GDM1 (cell line): ENCODE data around the gene GSE1.

Source experiments
- DNase-seq: peaks from one replicate; lab custom pipeline; 2025; lab: John Stamatoyannopoulos, UW

Gene GSE1

DNA sequence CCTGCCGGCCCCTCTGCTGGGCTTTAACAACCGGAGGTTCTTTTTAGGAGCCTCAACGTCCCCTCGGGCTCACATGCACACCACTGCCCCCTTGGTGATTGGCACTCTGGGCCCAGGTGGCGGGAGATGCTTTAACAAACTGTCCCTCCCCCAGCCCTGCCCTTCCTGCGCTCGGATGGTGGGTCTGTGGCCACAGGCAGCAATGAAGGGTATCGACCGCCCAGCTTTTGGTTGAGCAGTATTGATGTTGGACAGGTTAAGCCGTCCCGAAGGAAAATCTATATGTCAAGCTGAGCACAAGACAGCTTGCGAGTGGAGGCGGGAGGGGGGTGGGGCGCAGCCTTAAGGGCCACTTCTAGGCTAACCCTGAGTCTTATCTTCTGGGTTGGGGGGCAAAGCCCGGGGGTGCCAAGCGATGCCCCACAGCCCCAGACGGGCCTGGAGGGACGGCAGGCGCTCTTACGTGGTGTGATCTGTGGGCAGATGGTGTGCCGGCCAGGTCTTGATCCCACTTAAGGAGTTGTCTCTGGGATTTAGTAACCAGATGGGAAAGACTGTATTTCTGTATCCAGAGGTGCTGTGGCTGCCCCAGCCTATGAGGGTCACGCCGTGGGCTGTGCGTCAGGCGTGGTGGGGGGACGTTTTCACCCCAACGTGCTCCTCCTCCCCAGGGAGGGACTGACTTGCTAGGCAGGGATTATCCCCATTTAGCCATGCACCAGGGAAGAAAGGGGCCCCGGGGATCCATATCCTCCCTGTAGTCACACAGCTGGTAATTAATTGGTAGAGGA lies 6.2 kb downstream of the GSE1 start:
- DNase-seq = no peak

DNA sequence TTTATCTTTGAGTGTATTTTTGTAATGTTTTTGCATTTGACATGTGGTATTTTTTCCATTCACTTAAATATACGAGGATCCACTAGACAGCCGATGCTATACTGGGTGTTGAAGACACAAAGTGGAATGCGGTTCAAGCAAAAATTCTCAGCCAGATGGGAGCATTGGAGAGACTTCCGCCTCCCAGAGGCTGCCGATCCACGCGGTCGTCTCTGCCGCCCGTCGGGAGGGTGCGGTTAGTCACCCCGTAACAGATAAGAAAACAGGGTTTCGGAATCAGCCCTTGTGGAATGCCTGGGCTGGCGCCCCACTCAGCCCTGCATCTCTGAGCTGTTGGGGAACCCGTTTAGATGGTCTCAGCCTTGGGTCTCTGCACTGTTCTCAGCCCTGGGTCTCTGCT lies 7.3 kb downstream of the GSE1 start:
- DNase-seq = no peak

DNA sequence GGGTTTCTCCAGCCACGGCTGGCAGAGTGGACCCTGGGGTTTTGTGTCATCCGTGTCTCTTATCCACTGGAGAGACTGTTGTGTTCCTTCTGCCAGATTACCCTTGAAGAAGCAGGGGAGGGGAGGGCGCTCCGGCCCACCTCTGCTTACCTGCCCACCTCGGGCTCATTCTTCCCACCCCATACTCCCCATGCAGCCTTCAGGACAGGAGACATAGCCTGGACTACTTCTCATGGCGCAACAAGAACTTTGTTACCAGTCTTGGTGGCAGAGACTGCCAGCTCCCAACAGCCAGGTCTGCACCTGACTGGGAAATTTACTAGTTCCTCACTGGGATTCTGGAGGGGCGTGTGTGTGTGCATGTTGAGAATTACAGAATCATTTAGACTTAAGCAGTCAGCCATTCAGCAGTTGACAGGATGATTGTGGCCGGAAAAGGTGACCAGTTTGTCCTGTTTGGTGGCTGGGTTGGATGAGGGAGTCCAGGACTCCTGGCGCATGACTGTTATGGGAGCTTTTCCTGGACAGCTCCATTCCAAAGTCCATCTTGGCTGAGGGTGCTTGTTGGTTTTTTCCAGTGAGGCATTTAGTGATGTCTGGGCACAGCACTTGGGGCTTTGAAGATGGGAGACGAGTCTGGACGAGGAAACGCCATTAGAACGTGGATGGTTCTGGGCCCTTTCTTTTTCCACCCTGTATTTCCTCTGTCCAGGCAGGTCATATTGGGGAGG lies 8.7 kb downstream of the GSE1 start:
- DNase-seq = no peak

DNA sequence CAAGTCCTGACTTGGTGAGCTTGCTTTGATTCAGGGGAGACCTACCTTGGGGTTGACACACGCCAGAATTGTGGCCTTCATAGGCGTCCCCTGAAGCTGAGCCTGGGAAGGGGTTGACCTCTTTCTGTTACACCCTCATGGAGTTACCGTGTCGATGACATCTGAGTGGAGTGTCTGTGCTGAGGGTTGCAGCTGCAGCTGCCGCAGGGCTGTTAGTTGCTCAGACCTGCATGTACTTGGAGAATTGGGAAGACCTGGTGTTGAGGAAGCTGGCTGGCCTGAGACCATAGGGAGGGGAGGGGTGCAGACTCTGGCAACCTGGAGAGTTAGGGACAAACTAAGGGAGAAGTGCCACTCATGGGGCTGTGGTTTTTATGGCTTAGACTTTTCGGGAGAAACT lies 9.6 kb downstream of the GSE1 start:
- no peak for DNase-seq

DNA sequence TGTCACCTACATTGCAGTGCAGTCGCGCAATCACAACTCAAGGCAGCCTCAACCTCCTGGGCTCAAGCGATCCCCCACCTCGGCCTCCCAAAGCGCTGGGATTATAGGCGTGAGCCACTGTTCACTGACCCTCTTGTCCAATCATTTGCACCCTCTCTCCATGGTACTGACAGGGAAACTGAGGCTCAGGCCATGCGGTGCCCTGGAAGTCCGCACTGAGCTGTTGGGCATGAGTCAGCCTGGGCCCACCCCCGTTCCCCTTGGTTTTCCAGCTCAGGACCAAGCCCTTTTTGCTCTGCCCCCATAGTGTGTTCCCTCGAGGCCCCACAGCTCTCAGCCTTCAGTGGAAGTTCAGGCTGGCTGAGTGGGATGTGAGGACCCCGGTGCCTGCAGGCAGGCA lies 10.1 kb downstream of the GSE1 start:
- no peak for DNase-seq

DNA sequence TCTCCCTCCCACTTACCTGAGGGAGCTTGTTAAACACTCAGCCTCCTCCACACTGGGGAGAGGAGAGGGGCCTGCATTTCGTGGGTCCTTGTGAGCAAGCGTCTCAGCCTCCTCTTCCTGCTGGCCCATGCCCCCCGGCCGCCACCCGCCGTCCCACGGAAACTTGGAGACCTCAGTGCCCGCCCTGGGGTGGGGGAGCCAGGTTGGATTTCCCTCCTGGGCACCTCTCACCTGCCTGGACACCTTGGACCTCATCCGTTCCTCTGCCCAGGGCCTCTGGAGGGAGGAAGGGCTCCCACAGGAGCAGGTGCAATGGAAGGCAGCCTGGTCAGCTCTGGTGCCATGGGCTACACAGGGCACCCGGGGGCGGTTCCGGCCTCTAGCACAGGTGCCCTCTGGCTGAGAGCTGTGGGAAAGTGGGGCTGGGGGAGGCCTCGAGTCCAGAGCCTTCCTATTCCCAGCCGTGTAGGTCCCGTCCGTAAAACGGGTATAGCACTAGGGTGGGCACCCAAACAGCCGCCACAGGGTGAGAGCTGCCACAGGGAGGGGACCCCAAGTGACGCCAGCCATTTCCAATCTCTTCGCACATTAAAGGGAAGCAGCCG lies 11.0 kb downstream of the GSE1 start:
- DNase-seq = no peak

DNA sequence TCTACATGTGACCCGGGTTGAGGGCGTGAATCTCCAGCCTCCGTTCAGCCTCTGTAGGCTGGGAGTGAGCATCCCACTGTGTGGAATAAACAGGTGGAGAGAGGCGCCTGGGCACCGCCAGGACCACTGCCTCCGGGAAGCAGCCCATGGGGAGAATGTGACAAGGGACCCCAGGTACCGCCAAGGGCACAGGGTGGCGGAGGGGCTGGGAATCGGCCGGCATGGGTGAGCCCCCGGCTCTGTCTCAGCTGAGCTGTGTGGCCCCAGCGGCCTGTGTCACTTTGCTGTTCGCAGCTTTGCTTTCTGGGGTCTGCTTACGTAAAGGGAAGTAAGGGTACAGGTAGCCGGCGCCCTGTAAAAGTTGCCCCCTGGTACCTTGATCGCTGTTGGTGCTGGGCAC lies 11.5 kb downstream of the GSE1 start:
- no peak for DNase-seq

DNA sequence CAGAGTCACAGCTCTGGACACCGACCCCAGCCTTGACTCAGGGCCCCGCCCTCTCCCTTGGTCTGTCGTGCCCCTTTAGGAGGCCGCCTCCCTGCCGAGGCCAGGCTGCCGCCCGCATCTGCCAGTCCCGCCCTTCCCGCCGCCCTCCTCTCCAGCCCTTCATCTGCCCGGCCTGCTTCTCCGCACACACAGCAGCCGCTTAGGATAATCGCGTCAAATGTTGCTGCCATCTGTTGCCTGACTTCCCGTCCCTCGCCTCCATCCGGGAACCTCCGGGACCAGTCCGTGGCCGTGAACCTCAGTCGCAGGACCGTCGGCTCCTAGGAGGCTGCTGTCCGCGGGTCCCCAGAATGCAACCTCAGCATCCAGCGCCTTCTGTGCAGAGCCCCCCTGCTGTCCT lies 11.9 kb downstream of the GSE1 start:
- no peak for DNase-seq

DNA sequence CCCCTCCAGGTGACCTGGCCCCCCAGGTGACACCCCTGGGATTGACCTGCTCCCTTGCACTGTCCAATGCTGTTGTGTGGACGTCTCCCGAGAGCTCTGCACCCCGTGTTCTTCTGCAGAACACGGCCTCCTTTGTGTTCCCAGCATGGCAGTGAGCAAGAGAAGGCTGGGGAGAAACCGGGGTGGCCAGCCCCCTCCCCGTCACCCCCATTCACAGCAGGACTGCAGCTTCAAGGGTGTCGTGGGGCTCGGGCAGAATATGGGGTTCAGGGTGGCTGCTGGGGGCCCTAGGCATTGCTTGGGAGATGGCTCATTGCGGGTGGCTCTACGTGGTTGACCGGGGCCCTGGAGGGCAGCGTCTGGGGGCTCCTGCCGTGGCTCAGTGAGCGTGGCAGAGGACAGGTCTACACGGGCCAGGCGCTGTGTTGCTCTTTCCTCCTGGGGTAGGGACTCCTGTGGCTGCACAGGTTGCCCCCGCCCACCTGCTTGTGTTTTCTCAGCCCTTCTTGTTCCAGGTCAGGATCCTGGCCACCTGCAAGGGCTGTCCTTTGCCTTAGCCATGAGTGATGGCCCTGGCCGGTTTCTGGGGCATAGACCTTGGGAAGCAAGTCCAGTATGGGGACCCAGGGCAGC lies 12.5 kb downstream of the GSE1 start:
- no peak for DNase-seq

DNA sequence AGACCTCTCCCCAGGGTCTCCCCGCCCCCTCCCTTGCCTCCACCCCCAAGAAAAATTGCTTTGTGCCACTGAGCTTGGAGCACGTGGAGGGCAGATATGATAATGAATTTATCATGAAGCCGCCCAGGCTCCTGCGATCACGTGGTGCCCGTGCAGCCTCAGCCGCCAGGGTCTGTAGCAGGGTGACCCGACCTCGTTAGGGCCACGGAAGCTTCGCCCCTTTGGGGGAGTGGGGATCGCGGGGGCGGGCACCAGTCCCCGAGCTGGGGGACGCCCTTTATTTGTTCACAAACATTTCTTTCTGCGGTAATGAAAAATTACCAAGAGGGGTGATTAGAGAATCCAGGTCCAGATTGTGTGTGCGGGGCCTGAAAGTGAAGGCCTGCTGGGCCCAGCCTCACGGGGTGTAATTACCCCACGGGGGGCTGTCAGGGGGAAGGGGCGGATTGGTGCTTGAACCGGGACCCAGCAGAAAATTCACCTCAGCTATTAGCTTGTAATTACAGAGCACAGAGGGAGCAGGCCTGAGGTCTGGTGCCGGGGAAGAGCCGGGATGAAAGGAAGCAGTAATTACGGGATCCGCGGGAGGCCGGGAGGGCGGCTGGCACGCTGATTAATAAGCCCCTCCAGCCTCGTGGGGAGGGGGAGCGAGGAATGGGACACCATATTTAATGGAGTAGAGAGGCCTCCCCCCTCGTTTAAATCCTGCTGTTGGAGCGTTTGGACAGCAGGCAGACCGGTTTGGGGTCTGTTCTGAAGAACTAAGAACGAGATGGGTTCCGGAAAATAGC lies 13.3 kb downstream of the GSE1 start:
- no peak for DNase-seq

DNA sequence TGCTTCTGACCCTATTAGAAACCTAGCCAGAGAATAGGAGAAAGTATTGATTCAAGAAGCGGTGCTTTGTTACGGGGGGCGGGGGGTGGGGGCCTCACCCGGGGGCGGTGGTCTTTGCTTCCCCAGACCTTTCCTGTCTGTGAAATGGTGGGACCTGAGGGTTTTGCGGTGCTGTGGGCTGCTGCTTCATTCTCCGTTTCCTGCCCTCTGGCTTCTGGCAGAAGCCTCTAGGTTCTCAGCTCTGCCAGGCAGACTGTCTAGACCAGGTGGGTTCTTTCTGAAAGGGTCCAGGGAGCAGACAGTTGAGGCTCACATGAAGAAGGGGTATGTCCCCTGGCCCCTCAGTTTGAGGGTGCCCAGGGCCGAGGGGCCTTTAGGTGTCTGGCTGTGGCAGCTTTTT lies 14.0 kb downstream of the GSE1 start:
- no peak for DNase-seq

DNA sequence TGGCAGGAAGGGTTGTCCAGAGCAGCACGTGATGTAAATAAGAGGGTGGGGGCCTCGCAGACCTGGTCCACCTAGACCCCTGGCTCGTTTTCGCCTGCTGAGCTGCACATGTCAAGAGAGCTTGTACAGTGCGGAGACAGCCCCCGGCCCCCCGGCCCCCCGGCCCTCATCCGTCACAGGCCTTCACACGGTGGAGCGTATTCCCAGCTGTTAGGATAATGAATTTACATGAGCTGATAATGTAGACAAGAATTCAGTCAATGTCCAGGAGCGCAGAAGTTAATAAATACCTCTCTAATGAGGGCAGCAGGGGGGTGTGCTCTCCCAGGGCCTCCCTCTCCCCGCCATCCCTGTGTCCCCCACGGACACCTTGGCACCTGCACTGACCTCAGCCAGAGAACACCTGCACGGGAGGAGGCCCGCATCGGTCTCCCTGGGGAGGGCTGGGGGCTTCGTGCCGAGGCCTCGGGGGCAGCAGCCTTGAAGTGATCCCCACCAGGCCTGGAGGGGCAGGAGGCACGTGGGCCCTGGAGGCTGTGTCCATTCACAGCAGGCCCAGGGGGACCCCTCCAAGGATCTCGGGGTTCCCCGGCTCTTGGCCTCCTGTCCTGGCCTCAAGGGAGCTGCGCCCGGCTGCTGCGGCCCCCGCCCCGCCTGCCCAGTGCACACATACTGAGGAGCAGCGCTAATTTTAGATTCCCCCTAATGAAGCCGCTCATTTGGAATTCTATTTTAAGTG lies 14.6 kb downstream of the GSE1 start:
- DNase-seq = no peak

DNA sequence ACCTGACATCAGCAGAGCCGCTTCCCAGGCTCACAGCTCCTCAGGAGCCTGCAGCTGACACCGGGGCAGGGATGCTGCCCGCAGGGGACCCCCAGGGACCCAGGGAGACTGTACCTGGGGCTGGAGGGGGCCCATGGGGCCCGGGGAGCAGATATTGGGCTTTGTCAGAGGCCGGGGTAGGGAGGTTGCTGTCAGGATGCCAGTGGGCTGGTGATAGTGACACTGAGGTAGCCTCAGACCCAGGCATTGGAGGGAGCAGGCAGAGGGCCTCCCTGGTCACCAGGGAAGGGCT lies 15.1 kb downstream of the GSE1 start:
- no peak for DNase-seq

DNA sequence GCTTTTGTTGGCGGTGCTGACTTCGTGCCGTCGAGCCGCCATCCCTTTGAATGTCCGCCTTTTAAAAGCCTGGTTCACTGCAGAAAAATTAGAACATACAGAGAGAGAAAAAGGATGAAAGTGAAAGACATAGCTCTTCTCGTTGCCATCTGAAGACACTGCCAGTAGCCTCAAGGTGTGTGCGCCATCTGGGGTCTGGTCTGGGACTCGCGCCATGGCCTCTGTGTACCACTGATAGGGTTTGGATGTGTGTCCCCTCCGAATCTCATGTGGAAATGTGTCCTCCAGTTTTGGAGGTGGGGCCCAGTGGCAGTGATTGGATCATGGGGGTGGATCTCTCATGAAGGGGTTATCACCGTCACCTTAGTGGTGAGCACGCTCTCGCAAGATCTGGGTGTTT lies 15.5 kb downstream of the GSE1 start:
- no peak for DNase-seq

DNA sequence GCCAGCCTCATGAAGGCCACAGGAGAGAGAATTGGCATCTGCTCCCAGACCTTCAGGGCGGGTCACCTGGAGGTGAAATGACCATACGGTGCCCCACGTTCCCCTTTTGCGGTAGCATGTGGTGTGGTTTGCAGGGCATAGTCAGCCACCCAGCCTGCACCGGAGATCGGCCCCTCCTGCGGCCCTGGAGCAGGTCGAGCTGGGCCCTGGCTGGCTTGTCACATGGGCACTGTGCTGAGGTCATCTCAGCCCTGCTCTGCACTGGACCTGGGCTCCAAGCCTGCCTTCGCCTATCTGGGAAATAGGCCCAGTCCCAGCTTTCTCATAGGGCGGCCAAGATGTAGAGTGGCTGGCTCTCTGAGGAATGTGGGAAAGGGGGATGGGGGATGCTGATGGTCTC lies 16.2 kb downstream of the GSE1 start:
- DNase-seq = no peak

DNA sequence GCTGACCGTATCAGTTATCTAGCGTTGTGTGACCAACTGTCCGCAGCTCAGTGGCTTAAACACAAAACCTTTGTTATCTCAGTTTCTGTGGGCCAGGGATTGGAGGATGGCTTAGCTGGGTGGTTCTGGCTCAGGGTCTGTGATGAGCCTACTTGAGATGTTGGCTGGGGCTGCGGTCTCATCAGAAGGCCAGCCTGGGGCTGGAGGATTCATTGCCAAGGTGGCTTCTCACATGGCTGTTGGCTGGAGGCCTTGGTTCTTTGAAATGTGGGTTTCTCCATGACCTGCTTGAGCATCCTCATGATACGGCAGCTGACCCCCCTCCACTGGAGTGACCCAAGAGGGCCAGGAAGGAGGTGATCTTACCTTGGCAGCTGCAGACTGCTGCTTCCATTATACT lies 16.7 kb downstream of the GSE1 start:
- DNase-seq = no peak

DNA sequence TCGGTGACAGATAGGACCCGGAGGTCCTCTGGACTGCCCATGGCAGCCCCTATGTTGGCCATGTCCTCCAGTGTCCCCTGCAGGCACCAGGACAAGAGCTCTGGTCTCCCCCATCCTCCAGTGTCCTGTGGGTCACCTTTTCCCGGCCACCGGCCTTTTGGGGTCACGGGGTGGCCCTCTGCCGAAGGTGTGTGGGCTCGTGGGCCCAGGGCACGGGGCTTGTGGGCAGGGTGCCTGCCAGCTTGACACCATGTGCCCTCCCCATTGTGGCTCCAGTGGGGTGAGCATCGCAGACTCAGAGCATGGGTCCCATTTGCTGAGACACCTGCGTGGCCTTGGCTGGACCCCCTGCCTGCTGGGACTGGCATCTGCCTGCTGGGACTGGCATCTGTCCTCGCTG lies 18.1 kb downstream of the GSE1 start:
- DNase-seq = no peak

DNA sequence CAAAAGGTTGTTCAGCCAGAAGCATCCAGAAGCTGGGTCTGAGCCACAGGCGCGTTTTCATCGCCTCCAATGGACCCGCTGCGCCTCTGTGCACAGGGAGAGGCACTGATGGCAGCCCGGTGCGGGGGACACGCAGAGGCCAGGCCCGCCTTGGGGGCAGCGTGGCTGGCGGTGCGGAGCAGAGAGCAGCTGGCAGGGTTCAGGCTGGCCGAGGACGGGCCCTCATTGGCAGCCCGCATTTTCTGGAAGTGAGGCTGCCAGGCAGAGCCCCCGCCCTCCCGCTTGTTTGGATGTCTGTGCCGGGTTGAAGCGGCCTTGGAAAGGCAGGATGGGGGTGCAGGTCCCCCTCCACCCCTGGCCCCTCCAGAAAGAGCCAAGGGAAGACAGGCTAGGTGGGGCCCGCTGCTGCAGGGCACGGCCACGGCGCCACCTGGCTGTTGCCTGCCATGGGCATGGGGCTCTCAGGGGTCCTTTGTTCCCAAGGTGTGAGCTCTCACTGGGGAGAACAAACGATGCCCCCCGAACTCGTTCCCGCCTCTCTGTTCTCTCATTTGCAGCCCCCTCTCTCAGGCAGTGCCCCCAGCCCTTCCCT lies 18.8 kb downstream of the GSE1 start:
- DNase-seq = no peak

DNA sequence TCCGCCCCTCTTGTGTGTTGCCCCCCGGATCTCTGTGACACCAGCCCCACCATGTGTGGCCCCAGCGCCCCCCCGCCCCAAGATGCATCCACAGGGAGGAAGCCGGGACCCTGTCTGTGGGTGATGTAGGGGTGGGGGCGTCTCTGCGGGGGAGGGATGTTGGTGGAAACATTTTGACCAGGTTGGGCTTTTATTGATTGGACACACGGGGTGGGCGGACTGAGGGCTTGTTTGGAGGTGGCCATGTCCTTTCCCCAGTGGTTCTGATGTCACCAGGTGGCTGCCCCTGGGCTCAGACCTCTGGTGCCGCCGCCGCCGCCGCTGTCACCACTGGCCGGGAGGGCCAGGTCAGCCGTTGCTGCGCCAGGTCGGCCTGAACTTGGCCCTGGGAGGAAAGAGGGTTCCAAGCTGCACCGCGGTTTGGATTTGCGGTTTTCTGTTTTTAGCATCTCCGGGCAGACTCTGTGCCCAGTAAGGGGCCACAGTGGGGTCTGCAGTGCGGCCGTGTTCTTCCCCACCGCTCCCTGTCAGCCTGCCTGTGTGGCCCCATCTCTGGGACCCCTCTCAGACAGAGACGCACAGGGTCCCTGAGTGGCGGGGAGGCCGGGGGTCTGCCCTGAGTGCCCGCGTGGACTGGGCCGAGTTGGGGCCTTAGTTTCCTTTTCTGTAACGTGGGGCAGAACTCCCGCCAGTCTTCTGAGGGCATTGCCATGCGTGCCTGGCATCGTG lies 19.8 kb downstream of the GSE1 start:
- DNase-seq = no peak

DNA sequence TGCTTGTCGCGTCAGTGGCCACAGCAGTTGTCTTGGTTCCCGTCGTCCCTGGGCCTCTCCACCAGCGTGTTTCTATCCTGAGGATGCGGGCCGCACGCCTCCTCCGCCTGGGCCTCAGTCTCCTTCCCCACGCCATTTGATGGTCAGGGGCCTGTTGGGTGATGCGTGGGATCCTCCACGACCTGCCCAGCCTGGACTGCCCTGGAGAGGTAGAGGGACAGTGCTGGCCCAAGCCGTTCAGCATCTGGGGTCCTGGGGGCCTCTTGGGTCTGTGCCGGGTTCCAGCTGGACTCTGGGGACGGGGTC lies 20.3 kb downstream of the GSE1 start:
- no peak for DNase-seq

DNA sequence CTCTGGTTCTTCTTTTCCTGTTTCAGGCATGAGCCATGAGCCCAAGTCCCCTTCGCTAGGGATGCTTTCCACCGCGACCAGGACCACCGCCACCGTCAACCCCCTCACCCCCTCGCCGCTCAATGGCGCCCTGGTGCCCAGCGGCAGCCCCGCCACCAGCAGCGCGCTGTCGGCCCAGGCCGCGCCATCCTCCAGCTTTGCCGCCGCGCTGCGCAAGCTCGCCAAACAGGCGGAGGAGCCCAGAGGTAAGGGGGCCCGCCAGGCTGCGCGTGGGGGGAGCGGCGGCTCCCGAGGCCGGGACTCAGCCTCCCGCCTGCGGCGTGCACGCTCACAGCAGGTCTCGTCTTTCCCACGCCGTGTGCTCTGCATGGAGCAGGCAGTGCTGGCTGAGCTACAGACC lies 20.8 kb downstream of the GSE1 start:
- DNase-seq = no peak
